Measurements from ENCODE around the gene SYNPR.

Gene SYNPR

GRCh38 chr3:63278171-63279004 lies at the start of gene SYNPR:
SYNPR (plus strand) TSS chr3:63278308.
- TF ChIP-seq CTCF (conservative IDR thresholded peaks at IDR 0.05; ENCODE audit: low read depth) = no peak
- no peak within 1 kb of the TSS for H3K27ac ChIP-seq
- POLR2A ChIA-PET (ENCODE audit: low non-redundant PET) = no interaction called here
- CTCF ChIA-PET = no interaction called here
- DNase-seq (ENCODE audit: low spot score) = no peak

- peak; percentile 23 for DNase-seq (ENCODE audit: low spot score)
- POLR2A ChIA-PET (ENCODE audit: low non-redundant PET) = no interaction called here
- no peak overlapping the region for H3K27ac ChIP-seq
- CTCF ChIA-PET = interaction anchor here (0.7 to 1.0 kb wide), 4 partner anchors 563 to 869 kb away, joined by 3 to 5 read pairs (median 4); no protein-coding TSS in a partner anchor
- TF ChIP-seq CTCF (conservative IDR thresholded peaks at IDR 0.05; ENCODE audit: low read depth) = peak; percentile 80
These were observed 49.4 kb upstream of the SYNPR start for GRCh38 chr3:63228677-63229076.

GRCh38 chr3:63230146-63230545 lies 48.0 kb upstream of the SYNPR start:
- POLR2A ChIA-PET (ENCODE audit: low non-redundant PET) = no interaction called here
- H3K27ac ChIP-seq = no peak overlapping the region
- DNase-seq (ENCODE audit: low spot score) = no peak
- CTCF ChIA-PET = no interaction called here
- no peak for TF ChIP-seq CTCF (conservative IDR thresholded peaks at IDR 0.05; ENCODE audit: low read depth)

- CTCF ChIA-PET = no interaction called here
- no peak for TF ChIP-seq CTCF (conservative IDR thresholded peaks at IDR 0.05; ENCODE audit: low read depth)
- POLR2A ChIA-PET (ENCODE audit: low non-redundant PET) = no interaction called here
These were observed 46.5 kb upstream of the SYNPR start for GRCh38 chr3:63231643-63232042.

GRCh38 chr3:63232764-63233396 lies 45.2 kb upstream of the SYNPR start:
- H3K27ac ChIP-seq = no peak overlapping the region
- ChIA-PET POLR2A (ENCODE audit: low non-redundant PET) (interaction anchor here (0.6 kb wide), 1 partner anchor 583 kb away, joined by 3 read pairs; no protein-coding TSS in a partner anchor), CTCF (no interaction called here)
- DNase-seq (ENCODE audit: low spot score) = no peak
- TF ChIP-seq CTCF (conservative IDR thresholded peaks at IDR 0.05; ENCODE audit: low read depth) = peak; percentile 52

More at GRCh38 chr3:63231643-63232042, 46.5 kb upstream of the SYNPR start:
- DNase-seq (ENCODE audit: low spot score) = no peak
- no peak overlapping the region for H3K27ac ChIP-seq

GRCh38 chr3:63240381-63240902 lies 37.7 kb upstream of the SYNPR start:
- no peak for DNase-seq (ENCODE audit: low spot score)
- no peak overlapping the region for H3K27ac ChIP-seq
- CTCF ChIA-PET = no interaction called here
- TF ChIP-seq CTCF (conservative IDR thresholded peaks at IDR 0.05; ENCODE audit: low read depth) = no peak
- POLR2A ChIA-PET (ENCODE audit: low non-redundant PET) = no interaction called here

All from RWPE1 (cell line).